Natural killer cell (primary cell): ENCODE data around the gene PTPRN2. TPM values are rescaled to one million over a fixed set of nuclear protein-coding genes. Genes with fewer than 3 reads are reported as not detected.

ENCODE experiments used
- ATAC-seq, 3 donors: fragments of 150-1000 bp in 2 of 3; fragments of 200-7000 bp in 1 of 3; cut with Tn5 transposase; 1 replicate in 1 of 3; 2 replicates in 2 of 3; pipeline ENCODE4 v1.10.0; 2021; ENCODE audit warnings: mild to moderate bottlenecking in 2 of 3, moderate library complexity in 2 of 3
- DNase-seq, 2 donors: peaks; one replicate each; pipeline versions ENCODE4 v3.0.0 to v3.0.0-alpha.2; 2013 to 2021; ENCODE audit warnings: mixed read lengths in 1 of 2
- H3K27ac ChIP-seq: one replicate; pipeline ENCODE4 v1.5.1; 2013; ENCODE audit warnings: mild to moderate bottlenecking, low read length
- H3K27me3 ChIP-seq: one replicate; pipeline ENCODE4 v1.6.1; 2013; ENCODE audit warnings: low read length; ENCODE audit not compliant: control insufficient read depth, insufficient read depth
- H3K36me3 ChIP-seq: one replicate; pipeline ENCODE4 v1.6.1; 2013; ENCODE audit warnings: low read length; ENCODE audit not compliant: control insufficient read depth, insufficient read depth
- H3K4me1 ChIP-seq: one replicate; pipeline ENCODE4 v1.6.1; 2013; ENCODE audit warnings: low read length; ENCODE audit not compliant: control insufficient read depth, insufficient read depth
- H3K4me3 ChIP-seq: one replicate; pipeline ENCODE4 v1.5.1; 2013; ENCODE audit warnings: low read length
- H3K9me3 ChIP-seq: one replicate; pipeline ENCODE4 v1.6.1; 2013; ENCODE audit warnings: low read length; ENCODE audit not compliant: control insufficient read depth, insufficient read depth
- H3K27ac Mint-ChIP-seq, 2 donors: one replicate each; pipeline ENCODE4 v1.8.0; 2022; ENCODE audit warnings: mild to moderate bottlenecking in 2 of 2, mixed read lengths in 2 of 2, moderate library complexity in 1 of 2
- H3K27me3 Mint-ChIP-seq, 2 donors: one replicate each; pipeline ENCODE4 v1.8.0; 2022; ENCODE audit warnings: low read depth in 2 of 2, mixed read lengths in 2 of 2
- H3K36me3 Mint-ChIP-seq: one replicate; pipeline ENCODE4 v1.8.0; 2022; ENCODE audit warnings: mixed read lengths
- H3K4me1 Mint-ChIP-seq, 2 donors: one replicate each; pipeline ENCODE4 v1.8.0; 2022; ENCODE audit warnings: mixed read lengths in 2 of 2
- H3K4me3 Mint-ChIP-seq: one replicate; pipeline ENCODE4 v1.8.0; 2022; ENCODE audit warnings: mild to moderate bottlenecking, moderate library complexity, mixed read lengths
- H3K9me3 Mint-ChIP-seq, 2 donors: one replicate each; pipeline ENCODE4 v1.8.0; 2022; ENCODE audit warnings: mixed read lengths in 2 of 2
- WGBS: methylation state at CpG from one replicate; pipeline ENCODE4 v1.1.7; 2013; ENCODE audit warnings: missing lambda C conversion rate; ENCODE audit not compliant: insufficient coverage; 5-methylcytosine and 5-hydroxymethylcytosine counted together
- intact Hi-C: fragments of 100-400 bp; cut with micrococcal nuclease; formaldehyde crosslinking; loops from one replicate; pipeline ENCODE4 v1.14.2; 2022
- total RNA-seq, 4 donors: library from RNA; stranded (reverse); fragments of 120-200 nt in 1 of 4; gene quantifications; one replicate each; pipeline versions ENCODE4 v1.2.3 to v1.2.4, GENCODE V29; 2013 to 2022
- TF ChIP-seq, protein P1 (sequence below): fragments of 200-600 bp; IDR thresholded peaks from one replicate; pipeline ENCODE4 v1.8.0; 2022; ENCODE audit warnings: antibody characterized with exemption

The PTPRN2 gene
- total RNA-seq, 3 donors from 2014 or later (not counting 1 experiment from before 2014, with no cell fraction given), result 1.3 to 2.5 (median 1.9) TPM

DNA sequence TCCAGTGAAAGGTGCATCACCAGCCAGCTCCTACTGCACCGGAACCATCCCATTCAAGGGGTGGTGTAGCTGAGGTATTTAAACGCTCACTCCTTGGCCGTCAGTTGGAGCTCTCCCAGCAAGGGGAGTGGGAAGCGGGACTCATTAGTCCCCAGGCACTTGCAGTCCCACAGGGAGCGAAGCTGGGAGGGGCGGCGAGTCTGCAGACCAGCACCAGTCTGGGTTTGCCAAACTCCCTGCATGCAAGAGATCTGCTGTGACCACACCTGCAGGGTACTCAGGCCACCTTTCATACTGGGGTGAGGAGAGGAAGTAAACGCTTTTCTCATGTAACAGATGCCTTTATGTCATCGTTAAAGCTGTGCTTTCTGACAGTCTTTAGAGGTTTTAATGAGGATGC is 187.9 kb downstream of the PTPRN2 start:
- Mint-ChIP-seq H3K4me1 (no peaks in the 10 kb centered on the region), H3K36me3 (no peaks in the 10 kb centered on the region), H3K27ac (no peak overlapping the region), H3K9me3 (peaks cover 5 to 6% of the 10 kb centered on the region in 2 donors), H3K27me3 (peaks cover 0 to 3% of the 10 kb centered on the region in 2 donors), H3K4me3 (no peak overlapping the region)
- ATAC-seq (no peak), DNase-seq (no peak)
- H3K9me3 ChIP-seq, result no peaks in the 10 kb centered on the region
- H3K27me3 ChIP-seq, result no peaks in the 10 kb centered on the region
- no peaks in the 10 kb centered on the region for H3K36me3 ChIP-seq
- TF ChIP-seq, protein P1, sequence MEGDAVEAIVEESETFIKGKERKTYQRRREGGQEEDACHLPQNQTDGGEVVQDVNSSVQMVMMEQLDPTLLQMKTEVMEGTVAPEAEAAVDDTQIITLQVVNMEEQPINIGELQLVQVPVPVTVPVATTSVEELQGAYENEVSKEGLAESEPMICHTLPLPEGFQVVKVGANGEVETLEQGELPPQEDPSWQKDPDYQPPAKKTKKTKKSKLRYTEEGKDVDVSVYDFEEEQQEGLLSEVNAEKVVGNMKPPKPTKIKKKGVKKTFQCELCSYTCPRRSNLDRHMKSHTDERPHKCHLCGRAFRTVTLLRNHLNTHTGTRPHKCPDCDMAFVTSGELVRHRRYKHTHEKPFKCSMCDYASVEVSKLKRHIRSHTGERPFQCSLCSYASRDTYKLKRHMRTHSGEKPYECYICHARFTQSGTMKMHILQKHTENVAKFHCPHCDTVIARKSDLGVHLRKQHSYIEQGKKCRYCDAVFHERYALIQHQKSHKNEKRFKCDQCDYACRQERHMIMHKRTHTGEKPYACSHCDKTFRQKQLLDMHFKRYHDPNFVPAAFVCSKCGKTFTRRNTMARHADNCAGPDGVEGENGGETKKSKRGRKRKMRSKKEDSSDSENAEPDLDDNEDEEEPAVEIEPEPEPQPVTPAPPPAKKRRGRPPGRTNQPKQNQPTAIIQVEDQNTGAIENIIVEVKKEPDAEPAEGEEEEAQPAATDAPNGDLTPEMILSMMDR, result no peak
- H3K27ac ChIP-seq, result no peak overlapping the region
- WGBS, result 86% methylated on average over 9 of the region's 9 CpGs
- H3K4me3 ChIP-seq, result no peak overlapping the region
- H3K4me1 ChIP-seq, result no peaks in the 10 kb centered on the region
- intact Hi-C loops, result no loop called here

DNA sequence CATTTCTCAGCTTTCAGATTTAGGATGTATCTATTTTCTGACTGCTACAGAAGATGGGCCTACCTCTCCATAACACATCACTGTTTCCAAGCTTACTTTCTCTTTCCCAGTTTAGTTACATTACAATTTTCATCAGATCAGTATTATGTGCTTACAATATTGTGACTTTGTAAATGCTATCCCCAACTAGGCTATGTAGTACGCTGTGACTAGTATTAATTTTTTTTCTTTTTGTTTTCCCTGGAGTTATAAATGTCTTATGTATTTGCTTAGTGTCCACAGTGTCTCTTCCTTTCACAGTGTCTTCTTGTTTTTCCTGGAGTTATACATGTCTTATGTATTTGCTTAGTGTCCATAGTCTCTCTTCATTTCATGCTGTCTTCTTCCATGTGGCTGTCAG is 188.9 kb downstream of the PTPRN2 start:
- Histone ChIP-seq H3K4me3 (no peak overlapping the region), H3K9me3 (no peaks in the 10 kb centered on the region), H3K27me3 (no peaks in the 10 kb centered on the region), H3K36me3 (no peaks in the 10 kb centered on the region), H3K27ac (no peak overlapping the region), H3K4me1 (no peaks in the 10 kb centered on the region)
- Mint-ChIP-seq H3K9me3 (peaks cover 5 to 6% of the 10 kb centered on the region in 2 donors), H3K36me3 (no peaks in the 10 kb centered on the region), H3K4me3 (no peak overlapping the region), H3K27me3 (peaks cover 0 to 3% of the 10 kb centered on the region in 2 donors), H3K4me1 (no peaks in the 10 kb centered on the region), H3K27ac (no peak overlapping the region)
- TF ChIP-seq, protein P1, result no peak
- DNase-seq (no peak), ATAC-seq (no peak)
- intact Hi-C loops, result no loop called here
- 100% methylated on average over 1 of the region's 1 CpG for WGBS

DNA sequence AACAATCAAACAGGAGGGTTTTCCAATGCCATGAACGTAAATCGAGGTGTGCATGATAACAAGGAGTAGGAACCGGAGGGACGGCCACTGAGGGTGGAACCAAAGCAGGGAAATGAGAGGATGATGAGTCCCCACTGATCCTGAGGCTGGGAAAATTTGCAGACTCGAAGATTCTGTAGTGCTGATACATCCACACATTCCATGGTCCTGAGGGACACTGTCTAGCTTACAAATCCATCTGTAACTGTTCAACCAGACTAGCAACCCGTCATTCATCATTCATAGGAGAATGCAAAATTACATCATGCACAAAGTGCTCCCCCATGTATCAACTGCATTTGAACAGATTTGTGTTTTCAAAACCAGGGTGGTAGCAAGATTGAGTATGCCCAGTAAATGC is 189.7 kb downstream of the PTPRN2 start:
- Mint-ChIP-seq H3K4me1 (no peaks in the 10 kb centered on the region), H3K36me3 (no peaks in the 10 kb centered on the region), H3K9me3 (peaks cover 5 to 6% of the 10 kb centered on the region in 2 donors), H3K27ac (no peak overlapping the region), H3K27me3 (peaks cover 0 to 3% of the 10 kb centered on the region in 2 donors), H3K4me3 (no peak overlapping the region)
- no peak for DNase-seq
- Histone ChIP-seq H3K4me1 (no peaks in the 10 kb centered on the region), H3K27ac (no peak overlapping the region), H3K36me3 (no peaks in the 10 kb centered on the region), H3K4me3 (no peak overlapping the region), H3K9me3 (no peaks in the 10 kb centered on the region), H3K27me3 (no peaks in the 10 kb centered on the region)
- intact Hi-C loops, result no loop called here
- WGBS, result 85% methylated on average over 5 of the region's 6 CpGs
- TF ChIP-seq, protein P1, result no peak
- no peak for ATAC-seq
